ENCODE data around the gene AP1S1. TPM values are rescaled to one million over a fixed set of nuclear protein-coding genes. Genes with fewer than 3 reads are reported as not detected.

AP1S1 gene
- total and polyA plus RNA-seq, 9 of the 15 experiments (the other 6 are each of a cell fraction or from before 2014, with no cell fraction given): 4.4 to 149 (median 89.4) TPM

- DNase-seq (ENCODE audit: extremely low read depth in 1 of 4, low spot score in 3 of 4): no peak
- FAIRE-seq: no peak
- CTCF ChIA-PET (ENCODE audit: low intra/inter-chr PET ratio): no interaction called here
- POLR2A ChIA-PET: interaction anchor here (0.6 to 1.3 kb wide), 5 partner anchors 10 to 24 kb away, joined by 3 to 5 read pairs (median 3); no protein-coding TSS in a partner anchor
- ATAC-seq: no peak
- Histone ChIP-seq H2AFZ (ENCODE audit: low read depth, low read length) (no peak overlapping the region), H3K4me1 (replicated peaks in 1 of 2; ENCODE audit: control insufficient read depth in 2 of 2, insufficient read depth in 2 of 2, low read length in 2 of 2) (peaks cover 0 to 18% of the 10 kb centered on the region in 2 experiments), H3K9ac (ENCODE audit: insufficient read depth in 1 of 2, low read depth in 2 of 2, low read length in 2 of 2) (no peak overlapping the region; a peak in 1 of 4 replicates), H3K79me2 (ENCODE audit: control insufficient read depth, insufficient read depth, low read length) (no peaks in the 10 kb centered on the region), H3K36me3 (ENCODE audit: control insufficient read depth, insufficient read depth, low read length) (no peaks in the 10 kb centered on the region), H3K27me3 (ENCODE audit: control insufficient read depth in 2 of 2, insufficient read depth in 2 of 2, low read length in 2 of 2) (no peaks in the 10 kb centered on the region), H4K20me1 (replicated peaks; ENCODE audit: control insufficient read depth, insufficient read depth, low read length) (no peaks in the 10 kb centered on the region), H3K9me3 (replicated peaks; ENCODE audit: control insufficient read depth, insufficient read depth, low read depth, low read length) (no peaks in the 10 kb centered on the region), H3K27ac (ENCODE audit: extremely low read depth, low read depth, low read length) (no peak overlapping the region), H3K4me2 (ENCODE audit: insufficient read depth, low read length) (no peak overlapping the region), H3K9me1 (ENCODE audit: control insufficient read depth, insufficient read depth, low read length) (no peaks in the 10 kb centered on the region), H3K4me3 (no peak overlapping the region)
- no peak for TF ChIP-seq FOXK1 (CRISPR knock-in tag; IDR thresholded peaks at IDR 0.05; ENCODE audit: borderline replicate concordance)
- TF ChIP-seq ZNF174 (CRISPR knock-in tag; IDR thresholded peaks at IDR 0.05): no peak
- no peak for TF ChIP-seq ZNF764 (CRISPR knock-in tag; IDR thresholded peaks at IDR 0.05; ENCODE audit: low read depth)
- 51% methylated on average over 4 of the region's 5 CpGs for WGBS (ENCODE audit: insufficient coverage, low coverage, missing lambda C conversion rate)
- BruUV-seq (replicated peaks): no TSS peak
- intact Hi-C loops (cut with micrococcal nuclease): no loop called here
- in situ Hi-C loops (cut with MboI): no loop called here
These were observed 43.0 kb upstream of the AP1S1 start for GRCh38 chr7:101111261-101111660.

DNA sequence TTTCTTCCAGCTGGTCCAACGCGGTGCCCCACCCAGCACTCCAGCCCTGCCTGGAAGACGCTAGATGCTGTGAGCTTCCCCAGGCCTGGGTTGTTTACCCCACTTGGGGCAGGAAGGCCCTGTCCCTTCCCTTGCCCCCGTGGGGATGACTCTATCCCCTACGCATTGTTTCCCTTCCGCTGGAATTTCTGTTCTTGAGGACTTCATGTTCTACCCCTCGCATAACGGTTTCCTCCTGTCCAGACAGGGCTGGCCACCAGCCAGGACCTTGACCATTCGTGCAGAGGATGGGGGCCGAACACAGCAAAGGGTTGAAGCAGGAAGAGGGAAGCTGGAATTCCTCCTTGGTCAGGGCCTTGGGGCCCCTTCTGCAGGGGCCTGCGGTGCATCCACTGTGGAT lies 42.0 kb upstream of the AP1S1 start:
- in situ Hi-C loops (cut with MboI): no loop called here

More for the DNA sequence above, 42.0 kb upstream of the AP1S1 start:
- Histone ChIP-seq H3K9me3 (replicated peaks; ENCODE audit: control insufficient read depth, insufficient read depth, low read depth, low read length) (no peaks in the 10 kb centered on the region), H3K4me1 (replicated peaks in 1 of 2; ENCODE audit: control insufficient read depth in 2 of 2, insufficient read depth in 2 of 2, low read length in 2 of 2) (peaks cover 0 to 18% of the 10 kb centered on the region in 2 experiments), H4K20me1 (replicated peaks; ENCODE audit: control insufficient read depth, insufficient read depth, low read length) (no peaks in the 10 kb centered on the region), H3K36me3 (ENCODE audit: control insufficient read depth, insufficient read depth, low read length) (no peaks in the 10 kb centered on the region), H3K9me1 (ENCODE audit: control insufficient read depth, insufficient read depth, low read length) (no peaks in the 10 kb centered on the region), H3K4me2 (ENCODE audit: insufficient read depth, low read length) (no peak overlapping the region), H3K4me3 (no peak overlapping the region), H2AFZ (ENCODE audit: low read depth, low read length) (peak overlapping the region; percentile 9; the same call in 1 of the 2 replicates), H3K27me3 (ENCODE audit: control insufficient read depth in 2 of 2, insufficient read depth in 2 of 2, low read length in 2 of 2) (no peaks in the 10 kb centered on the region), H3K79me2 (ENCODE audit: control insufficient read depth, insufficient read depth, low read length) (no peaks in the 10 kb centered on the region), H3K9ac (ENCODE audit: insufficient read depth in 1 of 2, low read depth in 2 of 2, low read length in 2 of 2) (peak overlapping the region in 1 of 2 experiments; percentile 46; a peak in 1 of 4 replicates), H3K27ac (ENCODE audit: extremely low read depth, low read depth, low read length) (no peak overlapping the region)
- BruUV-seq (replicated peaks): no TSS peak
- FAIRE-seq (no peak), DNase-seq (ENCODE audit: extremely low read depth in 1 of 4, low spot score in 3 of 4) (no peak), ATAC-seq (no peak)
- CTCF ChIA-PET (ENCODE audit: low intra/inter-chr PET ratio): no interaction called here
- POLR2A ChIA-PET: interaction anchor here (0.5 to 1.3 kb wide), 5 partner anchors 11 to 216 kb away, joined by 3 to 5 read pairs (median 4); no protein-coding TSS in a partner anchor
- WGBS (ENCODE audit: insufficient coverage, low coverage, missing lambda C conversion rate): 50% methylated on average over 11 of the region's 11 CpGs
- intact Hi-C loops (cut with micrococcal nuclease): no loop called here
- TF ChIP-seq SETDB1 (IDR thresholded peaks at IDR 0.05; ENCODE audit: low read length) (no peak), ZNF140 (CRISPR knock-in tag; IDR thresholded peaks at IDR 0.05) (no peak), NFIC (IDR thresholded peaks at IDR 0.05) (peak; percentile 57), PRDM10 (IDR thresholded peaks at IDR 0.05; ENCODE audit: partially characterized antibody) (peak; percentile 34)
